SHP77 (cell line): ENCODE data around the gene TMED10.

ENCODE experiments used
- DNase-seq, 2 experiments: peaks; one replicate each; lab custom pipeline; 2025; lab: John Stamatoyannopoulos, UW

Gene TMED10

GRCh38 chr14:75176142-75176820, at the start of gene TMED10:
Gene TMED10 (minus strand): TSS chr14:75176612. CDS start chr14:75176579, 33 bp downstream.
- peak; percentile 84 to 89 for DNase-seq

GRCh38 chr14:75224561-75224960, 48.1 kb upstream of the TMED10 start:
- no peak for DNase-seq

- no peak for DNase-seq
These were observed 47.3 kb upstream of the TMED10 start for GRCh38 chr14:75223664-75224154.

GRCh38 chr14:75222208-75222701, 45.8 kb upstream of the TMED10 start:
- no peak for DNase-seq

GRCh38 chr14:75221797-75222196, 45.4 kb upstream of the TMED10 start:
- no peak for DNase-seq

- no peak for DNase-seq
These were observed 43.7 kb upstream of the TMED10 start for GRCh38 chr14:75220156-75220555.

GRCh38 chr14:75217508-75218206, 41.2 kb upstream of the TMED10 start:
- no peak for DNase-seq

- no peak for DNase-seq
These were observed 40.1 kb upstream of the TMED10 start for GRCh38 chr14:75216427-75217006.

- no peak for DNase-seq
These were observed 39.1 kb upstream of the TMED10 start for GRCh38 chr14:75215520-75215919.

- DNase-seq, result no peak
These were observed 38.1 kb upstream of the TMED10 start for GRCh38 chr14:75214558-75214957.

GRCh38 chr14:75213172-75213571, 36.8 kb upstream of the TMED10 start:
- DNase-seq, result no peak

- no peak for DNase-seq
These were observed 32.4 kb upstream of the TMED10 start for GRCh38 chr14:75208843-75209242.

- no peak for DNase-seq
These were observed 29.8 kb upstream of the TMED10 start for GRCh38 chr14:75206190-75206589.

- no peak for DNase-seq
These were observed 29.2 kb upstream of the TMED10 start for GRCh38 chr14:75205591-75205990.

- no peak for DNase-seq
These were observed 27.7 kb upstream of the TMED10 start for GRCh38 chr14:75204116-75204515.

GRCh38 chr14:75202657-75203056, 26.2 kb upstream of the TMED10 start:
- no peak for DNase-seq

GRCh38 chr14:75201087-75201486, 24.7 kb upstream of the TMED10 start:
- DNase-seq, result no peak

GRCh38 chr14:75200451-75200850, 24.0 kb upstream of the TMED10 start:
- no peak for DNase-seq

- DNase-seq, result peak in 1 of 2 experiments; percentile 37
These were observed 22.0 kb upstream of the TMED10 start for GRCh38 chr14:75198291-75198933.

GRCh38 chr14:75197338-75197737, 20.9 kb upstream of the TMED10 start:
- DNase-seq, result no peak

- DNase-seq, result no peak
These were observed 20.1 kb upstream of the TMED10 start for GRCh38 chr14:75196468-75196867.

- no peak for DNase-seq
These were observed 19.7 kb upstream of the TMED10 start for GRCh38 chr14:75196064-75196463.
